ENCODE data around the gene TRUB2.
"Not testable (repeated sequence)": the region's sequence is repeated elsewhere in the genome, so short reads cannot be mapped to it uniquely, and the experiment has no call there.

Gene TRUB2

GRCh38 chr9:128298535-128299482 is 23.4 kb downstream of the TRUB2 start:
- no peak for DNase-seq (ENCODE audit: low spot score)
- FAIRE-seq: no peak

GRCh38 chr9:128297221-128297773 is 24.9 kb downstream of the TRUB2 start:
- FAIRE-seq (no peak), DNase-seq (ENCODE audit: low spot score) (no peak)

- no peak for FAIRE-seq
- no peak for DNase-seq (ENCODE audit: low spot score)
Measured at GRCh38 chr9:128296340-128297220, 25.7 kb downstream of the TRUB2 start.

GRCh38 chr9:128294142-128294541 is 28.1 kb downstream of the TRUB2 start:
- FAIRE-seq: no peak
- no peak for DNase-seq (ENCODE audit: low spot score)

GRCh38 chr9:128293091-128293490 is 29.2 kb downstream of the TRUB2 start:
- FAIRE-seq: no peak
- no peak for DNase-seq (ENCODE audit: low spot score)

- DNase-seq (ENCODE audit: low spot score) (no peak), FAIRE-seq (no peak)
Measured at GRCh38 chr9:128292009-128292408, 30.2 kb downstream of the TRUB2 start.

- FAIRE-seq: no peak
- no peak for DNase-seq (ENCODE audit: low spot score)
Measured at GRCh38 chr9:128288273-128289004, 33.8 kb downstream of the TRUB2 start.

GRCh38 chr9:128286440-128286839 is 35.8 kb downstream of the TRUB2 start:
- FAIRE-seq: no peak
- no peak for DNase-seq (ENCODE audit: low spot score)

- DNase-seq (ENCODE audit: low spot score): no peak
- no peak for FAIRE-seq
Measured at GRCh38 chr9:128285033-128285784, 37.0 kb downstream of the TRUB2 start.

GRCh38 chr9:128282500-128282899 is 39.7 kb downstream of the TRUB2 start:
- DNase-seq (ENCODE audit: low spot score): no peak
- FAIRE-seq: no peak

GRCh38 chr9:128280084-128280622 is 42.1 kb downstream of the TRUB2 start:
- DNase-seq (ENCODE audit: low spot score): no peak
- FAIRE-seq: no peak

GRCh38 chr9:128279088-128280073 is 42.9 kb downstream of the TRUB2 start:
- not testable (repeated sequence) for FAIRE-seq

GRCh38 chr9:128276574-128277270 is 45.5 kb downstream of the TRUB2 start:
- no peak for FAIRE-seq
- peak; percentile 27 for DNase-seq (ENCODE audit: low spot score)

More at GRCh38 chr9:128279088-128280073, 42.9 kb downstream of the TRUB2 start:
- not testable (repeated sequence) for DNase-seq (ENCODE audit: low spot score)

- FAIRE-seq: peak; percentile 91
- peak; percentile 99 for DNase-seq (ENCODE audit: low spot score)
Measured at GRCh38 chr9:128276008-128276573, 46.2 kb downstream of the TRUB2 start, which contains the start of gene SWI5. SWI5 (plus strand) TSS chr9:128276276.

- peak; percentile 74 for DNase-seq (ENCODE audit: low spot score)
- FAIRE-seq: no peak
Measured at GRCh38 chr9:128275198-128276007, 46.8 kb downstream of the TRUB2 start, which contains the start of gene GOLGA2. GOLGA2 (minus strand) TSS chr9:128276007; CDS start chr9:128275976, 31 bp downstream.

- no peak for DNase-seq (ENCODE audit: low spot score)
- no peak for FAIRE-seq
Measured at GRCh38 chr9:128274245-128274644, 48.0 kb downstream of the TRUB2 start.

GRCh38 chr9:128271512-128271911 is 50.7 kb downstream of the TRUB2 start:
- no peak for DNase-seq (ENCODE audit: low spot score)
- no peak for FAIRE-seq
